ENCODE results near the gene RASL11A. TPM values are rescaled to one million over a fixed set of nuclear protein-coding genes. Genes with fewer than 3 reads are reported as not detected.
"Not testable (repeated sequence)": the region's sequence is repeated elsewhere in the genome, so short reads cannot be mapped to it uniquely, and the experiment has no call there.

The RASL11A gene
- total RNA-seq, 1 donor from 2014 or later = 5.3 TPM

DNA sequence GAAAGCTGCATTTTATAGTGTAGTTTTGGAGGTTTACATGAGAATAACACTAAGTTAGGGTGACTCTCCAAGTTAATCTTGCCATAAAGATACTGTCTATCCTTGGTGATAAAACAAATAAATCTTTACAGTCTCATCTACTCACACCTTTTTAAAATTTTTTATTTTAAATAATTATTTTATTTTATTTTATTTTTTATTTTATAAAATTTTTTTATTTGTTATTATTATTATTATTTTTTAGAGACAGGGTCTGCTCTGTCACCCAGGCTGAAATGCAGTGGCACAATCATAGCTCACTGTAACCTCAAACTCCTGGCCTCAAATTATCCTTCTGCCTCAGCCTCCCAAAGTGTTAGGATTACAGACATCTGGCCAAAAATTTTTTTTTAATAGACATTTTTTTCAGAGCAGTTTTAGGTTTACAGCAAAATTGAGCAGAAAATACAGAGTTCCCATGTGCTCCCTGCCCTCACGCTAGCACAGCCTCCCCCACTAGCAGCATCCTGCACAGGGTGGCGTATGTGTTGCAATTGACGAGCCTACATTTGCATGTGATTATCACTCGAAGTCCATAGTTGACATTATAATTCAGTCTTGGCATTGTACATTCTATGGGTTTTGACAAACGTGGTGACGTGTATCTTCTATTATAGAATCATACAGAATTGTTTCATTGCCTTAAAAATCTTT lies 41.0 kb downstream of the RASL11A start:
- Histone ChIP-seq H3K27ac (replicated peaks) (no peak overlapping the region), H3K36me3 (no peaks in the 10 kb centered on the region), H3K9me3 (replicated peaks) (no peaks in the 10 kb centered on the region), H3K4me1 (no peaks in the 10 kb centered on the region), H3K27me3 (ENCODE audit: low read depth) (peaks cover 25% of the 10 kb centered on the region), H3K4me3 (no peak overlapping the region)
- TF ChIP-seq, protein P1, sequence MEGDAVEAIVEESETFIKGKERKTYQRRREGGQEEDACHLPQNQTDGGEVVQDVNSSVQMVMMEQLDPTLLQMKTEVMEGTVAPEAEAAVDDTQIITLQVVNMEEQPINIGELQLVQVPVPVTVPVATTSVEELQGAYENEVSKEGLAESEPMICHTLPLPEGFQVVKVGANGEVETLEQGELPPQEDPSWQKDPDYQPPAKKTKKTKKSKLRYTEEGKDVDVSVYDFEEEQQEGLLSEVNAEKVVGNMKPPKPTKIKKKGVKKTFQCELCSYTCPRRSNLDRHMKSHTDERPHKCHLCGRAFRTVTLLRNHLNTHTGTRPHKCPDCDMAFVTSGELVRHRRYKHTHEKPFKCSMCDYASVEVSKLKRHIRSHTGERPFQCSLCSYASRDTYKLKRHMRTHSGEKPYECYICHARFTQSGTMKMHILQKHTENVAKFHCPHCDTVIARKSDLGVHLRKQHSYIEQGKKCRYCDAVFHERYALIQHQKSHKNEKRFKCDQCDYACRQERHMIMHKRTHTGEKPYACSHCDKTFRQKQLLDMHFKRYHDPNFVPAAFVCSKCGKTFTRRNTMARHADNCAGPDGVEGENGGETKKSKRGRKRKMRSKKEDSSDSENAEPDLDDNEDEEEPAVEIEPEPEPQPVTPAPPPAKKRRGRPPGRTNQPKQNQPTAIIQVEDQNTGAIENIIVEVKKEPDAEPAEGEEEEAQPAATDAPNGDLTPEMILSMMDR (IDR thresholded peaks at IDR 0.05; ENCODE audit: borderline replicate concordance) = no peak
- DNase-seq = no peak
- intact Hi-C loops (cut with micrococcal nuclease) = no loop called here

DNA sequence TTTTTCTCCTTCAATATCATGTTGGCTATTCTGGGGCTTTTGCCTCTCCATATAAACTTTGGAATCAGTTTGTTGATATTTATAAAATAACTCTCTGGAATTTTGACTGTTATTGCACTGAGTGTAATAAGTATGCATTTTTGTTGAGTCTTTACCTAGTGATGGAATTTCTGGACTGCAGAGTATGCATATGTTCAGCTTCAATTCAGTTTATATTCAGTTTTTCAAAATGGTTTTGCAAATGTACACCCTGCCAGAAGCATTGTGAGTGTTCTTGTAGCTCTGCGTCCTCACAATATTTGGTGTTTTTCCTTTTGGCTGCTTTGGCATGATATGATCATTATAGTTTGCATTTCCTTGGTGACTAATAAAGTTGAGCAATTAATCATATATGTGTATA lies 43.1 kb downstream of the RASL11A start:
- Histone ChIP-seq H3K27me3 (ENCODE audit: low read depth) (peaks cover 40% of the 10 kb centered on the region), H3K9me3 (replicated peaks) (no peaks in the 10 kb centered on the region), H3K27ac (replicated peaks) (no peak overlapping the region), H3K36me3 (no peaks in the 10 kb centered on the region), H3K4me1 (no peaks in the 10 kb centered on the region), H3K4me3 (no peak overlapping the region)
- intact Hi-C loops (cut with micrococcal nuclease) = no loop called here
- TF ChIP-seq, protein P1 (IDR thresholded peaks at IDR 0.05; ENCODE audit: borderline replicate concordance) = no peak
- DNase-seq = no peak

DNA sequence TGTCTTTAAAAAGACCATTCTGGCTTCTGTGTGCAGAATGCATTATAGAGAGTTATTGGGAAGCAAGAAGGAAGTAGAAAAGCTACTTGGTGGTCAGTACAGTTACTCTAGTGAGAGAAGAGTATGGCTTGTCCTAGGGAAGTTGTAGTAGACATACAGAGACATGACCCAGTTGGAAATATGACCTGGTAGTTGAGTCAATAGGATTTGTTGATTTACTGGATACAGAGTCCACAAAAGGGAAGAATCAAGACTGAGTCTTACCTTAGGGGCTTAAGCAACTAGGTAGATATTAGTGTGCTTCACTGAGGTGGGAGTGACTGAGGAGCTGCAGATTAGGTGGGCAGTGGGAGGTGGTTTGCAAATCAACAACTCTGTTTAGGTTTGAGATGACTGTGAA lies 48.8 kb downstream of the RASL11A start:
- Histone ChIP-seq H3K9me3 (replicated peaks) (no peaks in the 10 kb centered on the region), H3K27ac (replicated peaks) (no peak overlapping the region), H3K4me1 (no peaks in the 10 kb centered on the region), H3K36me3 (no peaks in the 10 kb centered on the region), H3K4me3 (no peak overlapping the region), H3K27me3 (ENCODE audit: low read depth) (peaks cover 60% of the 10 kb centered on the region)
- TF ChIP-seq, protein P1 (IDR thresholded peaks at IDR 0.05; ENCODE audit: borderline replicate concordance) = no peak
- intact Hi-C loops (cut with micrococcal nuclease) = no loop called here
- DNase-seq = no peak

DNA sequence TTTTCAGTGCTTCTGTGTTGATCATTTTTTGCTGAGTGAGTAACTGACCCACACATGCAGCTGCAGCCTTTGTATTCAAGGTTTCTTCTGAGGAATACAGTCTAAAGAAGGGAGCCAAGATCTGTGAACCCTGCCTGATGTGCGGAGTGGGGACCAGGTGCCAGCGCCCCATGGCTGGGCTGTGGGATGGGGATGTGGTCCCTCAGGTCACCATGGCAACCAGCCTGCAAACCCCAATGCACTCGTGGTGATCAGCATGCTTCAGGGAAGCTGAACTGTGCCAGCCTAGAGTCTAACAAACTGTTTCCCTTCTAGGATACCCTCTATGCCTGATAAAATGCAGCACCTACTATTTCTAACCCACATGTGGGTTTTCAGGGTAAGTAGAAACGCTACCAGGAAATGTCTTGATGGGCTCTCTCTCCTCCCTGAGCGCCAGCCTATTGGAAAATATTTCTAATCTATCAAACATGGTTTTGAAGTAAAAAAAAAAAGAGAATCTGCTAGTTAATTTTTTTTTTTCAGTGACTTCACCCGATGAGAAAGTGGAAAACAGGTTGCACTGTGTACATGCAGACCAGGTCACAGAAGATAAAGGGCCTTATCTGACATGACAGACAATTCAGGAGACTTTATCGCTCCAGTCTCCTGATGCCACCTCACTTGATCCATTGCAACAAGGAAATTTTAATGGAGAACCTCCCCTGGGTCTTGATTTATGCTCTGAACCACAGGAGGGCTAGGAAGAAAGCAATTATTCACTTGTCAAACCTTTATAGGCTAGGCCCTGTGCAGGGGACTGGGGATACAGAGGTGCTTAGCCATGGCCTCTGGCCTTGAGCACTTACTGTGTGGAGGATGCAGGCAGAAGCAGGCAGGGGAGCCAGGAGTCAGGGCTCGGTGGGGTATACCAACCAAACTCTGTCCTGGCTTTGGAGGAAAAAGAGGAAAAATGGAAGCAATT lies 51.1 kb downstream of the RASL11A start:
- H3K27me3 ChIP-seq (ENCODE audit: low read depth) = peaks cover 39% of the 10 kb centered on the region
- intact Hi-C loops (cut with micrococcal nuclease) = no loop called here
- no peaks in the 10 kb centered on the region for H3K36me3 ChIP-seq
- H3K27ac ChIP-seq (replicated peaks) = no peak overlapping the region
- TF ChIP-seq, protein P1 (IDR thresholded peaks at IDR 0.05; ENCODE audit: borderline replicate concordance) = no peak
- DNase-seq = no peak
- H3K4me3 ChIP-seq = no peak overlapping the region
- H3K9me3 ChIP-seq (replicated peaks) = no peaks in the 10 kb centered on the region
- peaks cover 7% of the 10 kb centered on the region for H3K4me1 ChIP-seq

DNA sequence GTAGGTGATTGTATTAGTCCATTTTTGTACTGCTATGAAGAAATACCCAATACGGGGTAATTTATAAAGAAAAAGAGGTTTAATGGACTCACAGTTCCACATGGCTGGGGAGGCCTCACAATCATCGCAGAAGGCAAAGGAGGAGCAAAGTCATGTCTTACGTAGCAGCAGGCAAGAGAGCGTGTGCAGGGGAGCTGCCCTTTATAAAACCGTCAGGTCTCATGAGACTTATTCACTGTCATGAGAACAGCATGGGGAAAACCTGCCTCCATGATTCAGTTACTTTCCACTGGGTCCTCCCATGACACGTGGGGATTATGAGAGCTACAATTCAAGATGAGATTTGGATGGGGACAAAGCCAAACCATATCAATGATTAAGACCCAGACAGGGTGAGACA lies 51.8 kb downstream of the RASL11A start:
- H3K27ac ChIP-seq (replicated peaks); intact Hi-C loops (cut with micrococcal nuclease); H3K4me1 ChIP-seq; DNase-seq; H3K36me3 ChIP-seq; H3K9me3 ChIP-seq (replicated peaks); H3K4me3 ChIP-seq: not testable (repeated sequence)
- H3K27me3 ChIP-seq (ENCODE audit: low read depth) = peaks cover 32% of the 10 kb centered on the region

Other genes with a start within 250 kb of the RASL11A start
- gene USP12, start 99.0 kb upstream of the RASL11A start, total RNA-seq = 16.8 TPM
- 674 TPM for gene RPL21, start 19.3 kb upstream of the RASL11A start, total RNA-seq
- 176 TPM for gene GTF3A, start 153.8 kb downstream of the RASL11A start, total RNA-seq
- 140 TPM for gene MTIF3, start 179.7 kb downstream of the RASL11A start, total RNA-seq